HepG2 (cell line): ENCODE data around the gene TMEM143.

Source experiments
- MAX ChIP-seq: IDR thresholded peaks from 2 replicates; pipeline ENCODE4 v1.6.1; 2012; ENCODE audit warnings: inconsistent platforms
- ZNF441 ChIP-seq: sonication (generic); formaldehyde crosslinking; IDR thresholded peaks from 2 replicates; pipeline ENCODE4 v1.7.0; 2021; ENCODE audit warnings: missing genetic modification reagents, borderline replicate concordance

DNA sequence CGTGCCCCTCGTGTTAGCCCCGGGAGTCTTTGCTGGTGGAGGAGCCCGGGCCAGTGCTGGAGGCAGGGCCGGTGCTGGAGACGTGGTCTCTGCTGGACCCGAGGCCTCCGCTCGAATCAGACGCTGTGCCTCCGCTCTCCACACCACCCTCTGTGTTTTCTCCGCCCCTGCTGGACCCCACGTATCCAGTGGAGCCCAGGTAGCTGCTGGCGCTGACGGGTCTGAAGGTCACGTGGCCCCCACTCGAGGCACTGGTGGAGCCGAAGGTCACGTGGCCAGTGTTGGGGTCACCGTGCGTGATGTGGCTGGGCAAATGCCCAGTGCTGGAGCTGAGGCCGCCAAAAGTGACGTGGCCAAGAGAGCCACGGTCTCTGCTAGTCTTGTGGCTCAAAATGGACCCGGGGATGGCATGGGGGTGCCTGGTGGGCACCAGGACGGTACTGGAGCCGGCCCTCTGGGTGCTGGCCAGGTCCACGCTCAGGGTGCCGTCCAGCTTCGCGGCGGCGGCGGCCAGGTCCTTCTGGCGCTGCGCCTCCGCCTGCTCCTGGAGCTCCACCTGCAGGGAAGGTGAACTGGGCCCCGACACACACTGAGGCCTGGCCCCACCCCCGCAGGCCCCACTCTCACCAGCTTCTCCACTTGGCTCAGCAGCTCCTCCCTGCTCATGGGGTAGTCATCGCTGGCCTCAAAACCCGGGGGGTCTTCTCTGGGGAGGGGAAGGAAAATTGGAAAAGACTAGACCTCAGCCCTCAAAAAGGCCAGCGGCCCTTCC lies 66.6 kb downstream of the TMEM143 start:
- TF ChIP-seq ZNF441 (CRISPR knock-in tag) = no peak
- no peak for TF ChIP-seq MAX
